ENCODE results near the gene WBP2.

WBP2 gene

DNA sequence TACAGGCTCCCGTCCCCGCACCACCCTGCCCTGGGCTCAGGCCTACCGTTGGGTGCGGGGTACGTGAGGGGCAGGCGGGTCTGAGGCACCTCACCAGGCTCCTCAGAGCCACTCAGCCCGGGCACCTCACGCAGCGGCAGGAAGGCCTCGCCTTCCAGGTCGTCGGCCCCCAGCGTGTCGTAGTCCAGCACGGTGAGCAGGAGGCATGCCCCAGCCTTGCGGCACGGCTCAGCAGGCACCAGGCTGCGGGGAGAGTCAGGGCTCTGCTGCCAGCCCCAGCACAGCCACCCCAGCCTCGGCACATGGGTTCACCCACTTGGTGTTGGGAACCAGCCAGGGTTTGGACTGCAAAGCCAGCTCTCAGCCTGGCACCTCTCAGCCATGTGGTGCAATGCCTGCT lies 26.4 kb downstream of the WBP2 start:
- no peak for DNase-seq (ENCODE audit: low read depth, low spot score)

DNA sequence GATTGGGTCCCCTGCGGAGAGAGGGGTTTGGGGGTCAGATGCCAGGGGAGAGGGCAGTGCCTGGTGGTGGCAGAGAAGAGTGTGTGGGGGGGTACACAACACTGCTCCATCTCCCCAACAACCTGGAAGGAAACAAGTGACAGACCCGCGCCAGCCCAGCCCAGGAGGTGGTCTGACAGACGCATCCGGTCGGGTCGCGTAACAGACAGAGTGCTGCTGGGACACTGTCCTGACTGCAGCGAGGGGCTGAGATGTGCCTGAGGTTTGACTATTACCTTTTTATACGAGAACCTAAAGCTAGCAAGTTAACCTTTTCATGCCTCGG lies 27.1 kb downstream of the WBP2 start:
- DNase-seq (ENCODE audit: low read depth, low spot score): no peak

DNA sequence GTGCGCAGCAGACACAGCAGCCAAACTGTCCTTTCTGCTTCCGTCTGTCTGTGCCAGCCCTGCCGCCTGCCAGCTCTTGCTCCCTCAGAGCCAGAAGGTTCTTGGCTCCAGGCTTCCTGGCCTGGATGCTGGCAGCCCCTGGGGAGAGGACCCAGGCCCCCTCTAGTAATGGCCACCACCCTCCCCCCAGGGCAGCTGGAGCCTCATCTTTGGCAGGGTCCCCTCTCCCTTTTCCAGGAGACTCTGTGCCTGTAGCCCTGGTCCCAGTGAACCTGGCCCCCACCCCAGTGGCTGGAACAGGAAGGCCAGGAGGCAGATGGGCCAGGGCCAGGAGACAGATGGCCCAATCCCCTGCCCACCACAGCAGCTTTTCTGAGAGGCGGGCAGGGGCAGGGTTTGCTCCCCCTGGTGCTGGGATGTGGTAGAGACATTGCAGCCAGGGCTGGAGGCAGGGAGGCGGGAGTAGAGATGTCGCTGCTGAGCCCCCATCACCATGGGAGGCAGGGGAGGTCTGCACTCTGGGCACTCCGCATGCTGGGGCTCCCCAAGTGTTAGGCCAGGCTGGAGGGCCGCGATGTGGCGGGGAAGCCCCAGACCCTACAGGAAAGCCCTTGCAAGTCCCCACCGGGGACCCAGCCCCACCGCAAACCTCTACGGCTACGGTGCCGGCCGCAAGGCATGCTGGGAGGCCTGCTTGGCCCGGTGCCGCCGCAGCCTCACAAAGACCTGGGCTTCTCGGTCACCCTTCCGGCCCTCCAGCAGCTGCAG lies 27.6 kb downstream of the WBP2 start:
- peak; percentile 35 for DNase-seq (ENCODE audit: low read depth, low spot score)

DNA sequence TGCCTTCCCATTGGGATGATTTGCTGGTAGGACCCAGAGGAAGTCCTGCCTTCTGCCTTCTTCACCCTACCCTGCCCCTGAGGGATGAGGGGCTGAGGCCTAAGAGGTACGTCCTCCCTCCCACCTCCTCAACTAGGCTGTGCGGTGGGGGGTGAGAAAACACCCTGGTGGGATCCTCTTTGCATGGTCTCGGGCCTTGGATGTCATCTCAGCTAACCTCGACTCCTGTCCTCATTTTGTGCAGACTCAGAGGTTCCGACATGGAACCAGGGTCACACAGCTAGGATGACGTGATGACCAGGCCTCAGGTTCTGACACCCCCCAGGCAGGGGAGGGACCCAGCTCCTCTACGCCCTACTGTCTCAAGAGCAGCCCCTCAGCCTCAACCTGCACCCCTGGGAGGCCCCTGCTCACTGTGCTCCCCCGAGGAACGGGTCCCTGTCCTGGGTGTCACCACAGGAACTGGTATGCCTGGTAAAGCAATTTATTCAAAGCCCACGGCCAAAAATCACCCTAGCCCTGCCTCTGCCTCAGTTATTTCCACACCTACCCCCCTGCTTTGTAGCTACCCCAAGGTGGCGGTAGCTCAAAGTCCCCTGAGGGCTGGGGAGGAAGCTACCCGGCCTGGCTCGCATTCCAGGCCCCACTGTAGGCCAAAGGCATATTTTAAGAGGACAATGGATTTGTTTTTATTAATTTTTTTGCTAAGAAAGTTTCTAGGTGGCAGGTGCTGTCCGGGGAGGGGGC lies 28.4 kb downstream of the WBP2 start:
- DNase-seq (ENCODE audit: low read depth, low spot score): no peak

DNA sequence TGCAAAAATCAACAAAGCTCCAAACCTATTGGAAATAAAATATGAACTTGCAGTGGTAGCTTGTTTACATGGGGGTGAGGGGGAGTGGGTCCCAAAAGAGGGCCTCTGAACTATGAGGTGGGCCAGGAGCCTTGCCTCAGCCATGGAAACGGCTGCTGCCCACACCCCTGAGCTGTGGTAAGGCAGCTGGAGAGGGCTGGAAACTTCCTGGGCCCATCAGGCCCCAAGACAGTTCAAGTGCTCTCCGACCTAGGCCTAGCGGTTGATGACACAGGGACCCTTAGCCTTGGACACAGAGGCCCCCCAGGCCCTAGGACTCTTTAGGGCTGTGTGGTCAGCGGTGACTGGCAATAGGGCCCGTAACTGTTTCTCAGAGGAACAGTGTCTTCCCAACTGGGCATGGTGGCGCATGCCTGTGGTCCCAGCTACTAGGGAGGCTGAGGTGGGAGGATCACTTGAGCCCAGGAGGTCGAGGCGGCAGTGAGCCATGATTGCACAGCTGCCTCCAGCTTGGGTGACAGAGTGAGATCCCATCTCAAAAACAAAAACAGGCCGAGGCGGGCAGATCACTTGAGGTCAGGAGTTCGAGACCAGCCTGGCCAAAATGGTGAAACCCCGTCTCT lies 29.3 kb downstream of the WBP2 start:
- no peak for DNase-seq (ENCODE audit: low read depth, low spot score)

DNA sequence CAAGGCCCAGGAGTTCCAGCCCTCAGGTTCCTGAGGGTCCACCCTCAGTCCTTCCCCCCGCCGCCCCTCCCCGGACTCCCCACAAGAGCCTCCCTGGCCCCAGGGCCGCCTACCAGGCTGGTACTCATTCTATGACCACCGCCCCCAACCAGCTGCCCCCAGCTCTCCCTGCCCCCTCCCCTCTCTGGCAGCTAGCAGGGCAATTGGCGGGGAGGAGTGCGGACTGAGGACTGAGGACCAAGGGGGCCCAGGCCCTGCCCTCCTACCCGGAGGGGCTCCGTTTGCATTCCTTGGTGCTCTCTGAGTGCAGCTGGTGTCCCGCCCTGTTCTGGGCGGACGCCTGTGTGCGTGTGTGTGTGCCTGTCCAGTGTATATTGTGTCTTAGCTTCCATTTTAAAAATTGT lies 30.0 kb downstream of the WBP2 start:
- no peak for DNase-seq (ENCODE audit: low read depth, low spot score)

DNA sequence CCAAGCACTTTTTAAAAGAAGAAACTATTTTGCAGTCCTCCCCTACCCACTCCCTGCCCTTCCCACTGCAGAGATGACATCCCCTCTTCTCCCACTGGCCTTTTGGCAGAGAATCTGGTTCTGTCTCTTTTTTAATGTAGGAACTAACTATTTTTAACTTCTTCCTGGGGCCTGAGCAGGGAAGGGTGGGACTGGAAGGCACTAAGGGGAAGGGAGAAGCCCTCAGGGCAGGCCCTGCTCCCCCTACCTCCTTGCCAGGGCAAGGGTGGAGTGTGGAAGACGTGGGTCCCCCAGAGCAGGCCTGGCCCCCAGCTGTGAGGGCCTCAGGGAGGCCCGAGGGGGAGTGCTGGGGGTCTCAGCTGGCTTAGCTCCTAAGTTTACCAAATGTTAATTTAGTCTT lies 30.5 kb downstream of the WBP2 start:
- no peak for DNase-seq (ENCODE audit: low read depth, low spot score)

DNA sequence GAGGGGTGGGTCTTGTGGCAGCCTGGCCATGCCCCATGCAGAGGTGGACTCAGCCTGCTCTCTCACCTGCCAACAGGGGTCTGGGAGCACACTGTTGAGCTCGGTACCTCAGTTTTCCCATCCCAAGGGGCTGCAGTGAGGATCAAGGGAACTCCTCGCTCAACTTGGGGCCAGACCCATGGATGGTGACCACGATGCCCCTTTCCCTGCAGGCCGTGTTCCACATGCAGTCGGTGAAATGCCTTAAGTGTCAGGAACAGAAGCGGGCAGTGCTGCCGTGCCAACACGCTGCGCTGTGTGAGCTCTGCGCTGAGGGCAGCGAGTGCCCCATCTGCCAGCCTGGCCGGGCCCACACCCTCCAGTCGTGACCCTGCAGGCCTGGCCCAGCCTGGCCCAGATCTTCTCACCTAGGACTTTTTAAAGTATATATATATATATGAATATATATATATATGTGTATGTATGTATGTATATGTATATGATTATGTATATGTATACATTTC lies 31.0 kb downstream of the WBP2 start:
- no peak for DNase-seq (ENCODE audit: low read depth, low spot score)

DNA sequence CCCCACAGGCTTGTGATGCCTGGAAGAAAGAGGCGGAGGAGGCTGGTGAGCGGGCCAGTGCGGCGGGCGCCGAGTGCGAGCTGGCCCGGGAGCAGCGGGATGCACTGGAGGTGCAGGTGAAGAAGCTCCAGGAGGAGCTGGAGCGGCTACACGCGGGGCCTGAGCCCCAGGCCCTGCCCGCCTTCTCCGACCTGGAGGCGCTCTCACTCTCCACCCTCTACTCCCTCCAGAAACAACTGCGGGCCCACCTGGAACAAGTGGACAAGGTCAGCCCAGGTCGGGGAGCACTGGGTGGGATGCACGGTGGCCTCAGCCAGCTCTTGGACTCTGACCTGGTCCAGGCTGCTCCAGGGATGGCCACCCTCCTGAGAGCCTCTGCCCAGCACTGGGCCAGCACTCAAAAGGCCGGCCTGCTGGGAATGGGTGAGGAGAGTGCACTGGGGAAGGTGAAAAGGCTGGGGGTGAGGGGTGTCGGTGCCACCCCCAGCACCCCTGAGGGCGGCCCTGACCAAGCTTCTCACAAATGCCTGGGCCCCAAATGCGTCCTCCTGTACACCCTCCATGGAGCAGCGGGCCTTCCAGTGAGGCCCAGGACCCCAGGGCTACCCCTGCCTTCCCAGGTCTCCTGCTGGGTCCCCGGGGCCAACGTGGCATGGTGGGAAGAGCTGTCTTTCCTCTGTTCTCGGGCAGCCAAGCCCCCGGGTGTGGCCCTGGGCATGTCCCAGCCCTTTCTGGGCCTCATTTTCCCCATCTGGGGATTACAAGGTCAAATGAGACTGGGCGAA lies 31.7 kb downstream of the WBP2 start:
- no peak for DNase-seq (ENCODE audit: low read depth, low spot score)

DNA sequence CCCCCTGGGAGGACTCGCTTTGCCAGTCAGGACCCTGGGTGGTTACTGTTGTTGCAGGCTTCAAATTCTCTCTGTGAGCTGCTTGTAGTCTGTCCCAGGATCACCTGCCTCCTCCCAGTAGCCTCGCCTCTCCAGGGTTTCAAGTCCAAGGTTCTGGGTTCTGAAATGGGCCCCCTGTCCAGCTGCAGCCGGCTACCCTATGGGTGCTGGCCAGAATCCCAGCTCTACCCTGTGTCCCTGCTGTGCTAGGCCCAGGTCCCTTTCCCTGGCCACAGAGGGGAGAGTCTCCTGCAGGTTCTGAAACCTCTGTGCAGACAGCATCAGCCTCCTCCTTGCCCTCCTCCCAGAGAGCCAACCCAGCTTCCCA lies 32.4 kb downstream of the WBP2 start:
- DNase-seq (ENCODE audit: low read depth, low spot score): no peak

DNA sequence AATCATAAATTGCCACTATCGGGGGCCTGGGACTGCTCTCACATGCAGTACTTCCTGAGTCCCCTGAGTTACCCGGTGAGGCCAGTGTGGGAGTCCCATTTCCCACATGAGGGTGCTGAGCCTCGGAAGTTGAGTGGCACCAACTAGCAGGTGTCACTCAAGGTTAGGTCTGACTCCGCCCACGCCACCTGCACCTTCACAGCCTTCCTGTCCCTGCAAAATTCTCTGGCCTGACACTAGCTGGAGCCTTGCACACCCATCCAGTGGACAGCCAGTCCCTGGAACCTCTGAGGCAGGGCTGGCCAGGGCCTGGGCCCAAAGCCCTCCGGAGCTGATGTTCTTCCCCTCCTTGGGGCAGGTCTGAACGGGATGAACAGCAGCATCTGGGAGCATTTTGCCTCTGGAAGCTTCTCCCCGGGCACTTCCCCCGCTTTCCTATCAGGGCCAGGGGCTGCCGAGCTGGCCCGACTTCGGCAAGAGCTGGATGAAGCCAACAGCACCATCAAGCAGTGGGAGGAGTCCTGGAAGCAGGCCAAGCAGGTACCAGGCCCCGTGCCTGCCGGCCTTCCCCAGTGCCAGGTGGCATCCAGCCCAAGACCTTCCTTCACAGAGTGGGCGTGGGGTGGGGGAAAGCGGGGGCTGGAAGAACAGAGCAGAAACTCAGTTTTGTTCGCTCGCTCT lies 32.9 kb downstream of the WBP2 start:
- no peak for DNase-seq (ENCODE audit: low read depth, low spot score)

DNA sequence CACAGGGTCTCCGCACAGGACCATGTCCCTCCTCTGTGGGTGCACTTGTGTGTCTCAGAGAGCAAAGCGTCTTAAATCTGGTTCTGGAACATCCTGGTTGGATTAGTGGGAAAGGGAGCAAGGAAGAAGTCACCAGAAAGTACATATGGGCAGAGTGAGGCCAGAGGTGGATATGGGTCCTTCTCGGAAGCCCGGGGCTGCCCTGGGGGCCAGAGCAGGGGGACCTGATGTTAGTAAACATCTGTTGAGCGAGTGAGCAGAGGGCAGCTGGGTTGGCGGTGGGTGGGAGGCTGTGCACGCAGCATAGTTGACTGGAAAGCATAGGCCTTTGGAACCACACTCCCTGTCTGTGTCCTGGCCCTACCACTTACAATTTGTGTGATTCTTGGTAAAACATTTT lies 33.6 kb downstream of the WBP2 start:
- no peak for DNase-seq (ENCODE audit: low read depth, low spot score)

DNA sequence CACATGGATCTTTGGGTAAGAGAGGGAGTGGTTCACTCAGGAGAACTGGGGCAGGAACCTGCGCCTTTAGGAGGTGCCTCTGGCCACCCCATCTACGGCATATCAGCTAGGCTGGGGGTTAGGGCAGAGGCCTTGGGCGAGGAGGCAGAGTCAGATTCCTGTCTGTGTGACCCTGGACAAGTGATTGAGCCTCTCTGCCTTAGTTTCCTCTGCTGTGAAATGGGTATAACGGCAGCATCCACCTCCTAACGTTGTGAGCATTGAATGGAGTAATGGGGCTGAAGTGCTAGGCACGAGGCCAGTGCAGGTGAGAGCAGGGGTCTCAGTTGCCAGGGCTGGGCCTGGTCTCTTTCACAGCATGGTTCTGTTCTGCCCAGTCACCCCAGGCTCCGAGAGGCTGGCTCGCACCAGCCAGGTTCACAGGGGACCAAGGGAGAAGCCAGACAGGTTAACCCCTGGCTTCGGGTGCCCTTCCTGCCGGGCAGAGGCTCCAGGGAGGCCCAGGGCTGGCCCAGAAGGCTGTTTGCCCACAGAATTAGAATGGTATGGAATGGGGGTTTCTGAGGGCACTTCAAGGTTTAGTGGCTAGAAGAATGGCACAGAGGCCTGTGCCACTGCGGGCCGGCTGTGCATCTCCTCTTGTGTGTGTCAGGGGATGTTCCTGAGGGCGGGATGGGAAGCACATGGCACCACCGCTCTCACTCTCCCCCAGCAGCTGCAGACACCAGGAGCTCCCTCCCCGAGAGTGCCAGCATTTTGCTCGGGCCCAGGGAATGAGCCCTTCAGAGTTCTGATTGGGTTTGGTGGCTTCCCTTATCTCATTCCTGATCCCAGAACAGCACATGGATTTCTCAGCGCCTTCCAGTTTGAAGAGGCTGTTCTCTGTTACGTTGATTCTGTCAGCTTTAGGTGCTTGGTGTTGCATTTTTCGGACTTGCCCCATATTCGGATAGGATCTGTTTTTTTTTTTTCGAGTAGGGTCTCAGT lies 34.7 kb downstream of the WBP2 start:
- no peak for DNase-seq (ENCODE audit: low read depth, low spot score)

DNA sequence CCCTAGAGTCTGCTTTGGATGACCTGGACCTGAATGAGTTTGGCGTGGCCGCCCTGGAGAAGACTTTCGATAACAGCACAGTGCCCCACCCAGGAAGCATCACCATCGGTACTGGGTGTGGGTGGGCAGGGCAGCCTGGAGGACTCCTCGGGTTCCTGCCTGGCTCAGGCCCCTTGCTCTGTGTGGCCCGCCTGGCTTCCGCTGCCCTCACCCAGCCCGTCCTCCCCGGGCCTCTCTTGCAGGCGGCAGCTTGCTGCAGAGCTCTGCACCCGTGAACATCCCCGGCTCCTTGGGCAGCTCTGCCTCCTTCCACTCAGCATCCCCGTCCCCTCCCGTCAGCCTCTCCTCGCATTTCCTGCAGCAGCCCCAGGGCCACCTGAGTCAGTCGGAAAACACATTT lies 35.5 kb downstream of the WBP2 start:
- no peak for DNase-seq (ENCODE audit: low read depth, low spot score)

DNA sequence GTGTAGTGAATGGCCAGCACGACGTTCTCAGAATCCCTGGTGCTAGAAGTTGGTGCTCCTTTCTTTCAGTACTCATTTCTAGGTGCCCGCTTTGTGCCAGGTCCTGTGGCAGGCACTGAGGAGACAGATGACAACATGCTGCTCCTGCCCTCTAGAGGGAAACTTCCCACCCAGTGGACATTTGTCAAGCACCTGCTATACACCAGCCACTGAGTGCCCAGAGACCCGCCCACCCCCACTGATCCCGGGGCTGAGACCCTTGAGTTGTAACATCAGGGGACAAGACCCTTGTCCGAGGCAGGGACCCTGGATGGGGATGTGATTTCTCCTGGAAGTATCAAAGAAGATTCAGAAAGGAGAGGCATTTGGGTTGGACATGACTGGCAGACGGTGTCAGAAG lies 36.0 kb downstream of the WBP2 start:
- no peak for DNase-seq (ENCODE audit: low read depth, low spot score)

DNA sequence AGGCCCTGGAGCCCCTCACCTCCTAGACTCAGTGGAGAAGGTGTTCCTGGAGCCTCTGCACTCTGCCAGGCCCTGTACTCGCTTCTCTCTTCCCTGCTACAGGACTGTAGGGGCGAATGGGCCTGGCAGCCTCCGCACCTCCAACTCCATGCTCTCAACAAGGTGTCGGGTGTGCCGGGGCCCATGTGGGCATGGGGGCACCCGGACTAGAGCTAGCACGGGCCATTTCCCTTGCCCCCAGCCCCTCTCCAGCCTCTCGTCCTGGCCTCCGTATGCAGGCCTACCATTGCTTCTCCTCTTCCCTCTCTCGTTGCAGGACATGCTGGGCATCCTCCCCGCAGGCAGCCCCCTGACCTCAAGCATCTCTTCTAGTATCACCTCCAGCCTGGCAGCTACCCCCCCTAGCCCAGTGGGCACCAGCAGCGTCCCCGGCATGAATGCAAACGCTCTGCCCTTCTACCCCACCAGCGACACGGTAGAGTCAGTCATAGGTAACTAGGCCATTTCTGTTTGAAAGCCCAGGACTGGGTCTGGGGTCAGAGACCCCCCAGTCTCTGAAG lies 36.7 kb downstream of the WBP2 start:
- DNase-seq (ENCODE audit: low read depth, low spot score): no peak

DNA sequence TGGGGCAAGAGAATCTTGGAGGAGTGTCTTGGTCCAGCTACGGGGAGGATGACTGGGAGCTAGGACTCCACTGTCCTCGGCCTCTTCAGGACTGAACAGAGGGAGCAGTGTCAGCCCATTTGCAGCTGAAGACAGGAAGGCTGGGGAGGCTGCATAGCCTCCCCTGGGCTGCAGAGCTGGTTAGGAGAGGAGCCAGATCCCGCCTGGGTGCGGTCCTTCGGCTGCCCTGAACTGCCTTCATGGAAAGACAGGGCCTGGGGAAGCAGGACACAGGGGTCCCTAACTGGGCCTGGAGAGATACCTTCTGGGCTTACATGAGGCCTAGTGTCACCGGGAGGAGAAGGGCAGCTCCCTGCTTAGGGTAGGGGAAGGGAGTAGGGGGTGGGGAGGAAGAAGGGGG lies 37.6 kb downstream of the WBP2 start:
- no peak for DNase-seq (ENCODE audit: low read depth, low spot score)

DNA sequence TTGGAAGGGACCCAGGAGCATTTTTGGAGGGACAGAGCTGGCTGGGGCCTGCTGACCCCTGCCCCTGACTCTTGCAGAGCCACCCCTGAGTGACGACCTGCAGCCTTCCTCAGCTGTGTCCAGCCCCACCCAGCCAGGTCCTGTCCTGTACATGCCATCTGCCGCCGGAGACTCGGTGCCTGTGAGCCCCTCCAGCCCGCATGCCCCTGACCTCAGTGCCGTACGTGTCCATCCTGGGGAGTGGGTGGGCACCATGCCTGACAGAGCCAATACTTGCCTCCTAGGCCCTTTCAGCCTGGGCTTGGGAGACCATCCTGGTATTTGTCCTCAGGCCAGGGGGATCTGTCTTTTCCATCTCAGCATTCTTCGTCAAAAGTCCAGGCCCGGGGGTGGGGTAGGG lies 38.4 kb downstream of the WBP2 start:
- DNase-seq (ENCODE audit: low read depth, low spot score): no peak

DNA sequence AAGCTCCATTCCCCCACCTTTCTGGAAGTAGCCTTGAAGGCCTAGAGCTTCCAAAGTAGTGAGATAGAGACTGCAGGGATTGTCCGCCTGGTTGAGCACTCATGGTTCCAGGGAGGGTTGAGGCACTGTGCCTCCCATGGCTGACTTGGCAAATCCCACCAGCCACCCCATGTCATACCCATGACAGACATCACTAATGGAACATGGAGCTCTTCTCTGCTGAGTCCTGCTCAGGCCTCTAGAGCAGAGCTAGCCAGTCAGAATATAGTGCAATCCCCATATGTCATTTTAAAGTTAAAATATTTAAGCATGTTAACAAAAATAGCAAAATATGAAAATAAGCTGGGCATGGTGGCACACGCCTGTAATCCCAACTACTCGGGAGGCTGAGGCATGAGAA lies 39.7 kb downstream of the WBP2 start:
- no peak for DNase-seq (ENCODE audit: low read depth, low spot score)

DNA sequence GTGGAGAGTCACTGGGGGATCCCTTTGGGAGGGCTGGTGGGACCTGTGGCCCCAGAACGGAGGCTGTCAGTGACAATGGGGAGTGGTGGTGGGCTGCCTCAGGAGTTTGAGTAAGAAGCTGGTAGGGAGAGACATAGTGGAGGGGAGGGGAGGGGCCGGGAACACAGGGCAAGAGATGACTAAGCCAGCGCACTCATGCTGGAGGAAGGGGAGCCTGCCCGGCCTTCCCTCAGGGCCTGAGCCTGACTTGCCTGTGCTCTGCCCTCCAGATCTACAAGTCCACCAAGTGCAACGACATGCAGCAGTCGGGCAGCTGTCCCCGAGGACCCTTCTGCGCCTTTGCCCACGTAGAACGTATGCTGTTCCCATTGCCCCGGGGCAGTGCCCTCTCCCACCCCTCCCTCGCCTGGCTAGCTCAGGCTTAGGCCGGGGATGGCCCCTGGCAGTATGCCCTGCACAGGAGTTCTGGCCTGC lies 40.2 kb downstream of the WBP2 start:
- DNase-seq (ENCODE audit: low read depth, low spot score): no peak
